ENCODE measurements around the gene GNG12.

Gene GNG12

DNA sequence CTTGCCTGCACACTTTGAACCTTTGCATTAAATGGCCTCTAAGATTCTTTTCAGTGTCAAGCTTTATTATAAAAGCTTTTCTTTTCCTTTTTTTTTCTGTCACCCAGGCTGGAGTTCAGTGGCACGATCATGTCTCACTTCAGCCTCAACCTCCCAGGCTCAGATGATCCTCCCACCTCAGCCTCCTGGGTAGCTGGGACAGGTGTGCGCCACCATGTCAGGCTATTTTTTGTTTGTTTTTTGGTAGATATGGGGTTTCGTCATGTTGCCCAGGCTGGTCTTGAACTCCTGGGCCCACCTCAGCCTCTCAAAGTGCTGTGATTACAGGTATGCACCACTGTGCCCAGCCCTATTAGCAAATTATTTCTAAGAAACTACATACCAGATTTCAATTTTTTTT is 95.4 kb downstream of the GNG12 start:
- H3K36me3 Mint-ChIP-seq (ENCODE audit: low read depth): no peaks in the 10 kb centered on the region
- H3K27ac Mint-ChIP-seq: no peak overlapping the region
- no peaks in the 10 kb centered on the region for H3K27me3 Mint-ChIP-seq (ENCODE audit: low read depth, poor library complexity)
- TF ChIP-seq, protein P1, sequence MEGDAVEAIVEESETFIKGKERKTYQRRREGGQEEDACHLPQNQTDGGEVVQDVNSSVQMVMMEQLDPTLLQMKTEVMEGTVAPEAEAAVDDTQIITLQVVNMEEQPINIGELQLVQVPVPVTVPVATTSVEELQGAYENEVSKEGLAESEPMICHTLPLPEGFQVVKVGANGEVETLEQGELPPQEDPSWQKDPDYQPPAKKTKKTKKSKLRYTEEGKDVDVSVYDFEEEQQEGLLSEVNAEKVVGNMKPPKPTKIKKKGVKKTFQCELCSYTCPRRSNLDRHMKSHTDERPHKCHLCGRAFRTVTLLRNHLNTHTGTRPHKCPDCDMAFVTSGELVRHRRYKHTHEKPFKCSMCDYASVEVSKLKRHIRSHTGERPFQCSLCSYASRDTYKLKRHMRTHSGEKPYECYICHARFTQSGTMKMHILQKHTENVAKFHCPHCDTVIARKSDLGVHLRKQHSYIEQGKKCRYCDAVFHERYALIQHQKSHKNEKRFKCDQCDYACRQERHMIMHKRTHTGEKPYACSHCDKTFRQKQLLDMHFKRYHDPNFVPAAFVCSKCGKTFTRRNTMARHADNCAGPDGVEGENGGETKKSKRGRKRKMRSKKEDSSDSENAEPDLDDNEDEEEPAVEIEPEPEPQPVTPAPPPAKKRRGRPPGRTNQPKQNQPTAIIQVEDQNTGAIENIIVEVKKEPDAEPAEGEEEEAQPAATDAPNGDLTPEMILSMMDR (IDR thresholded peaks at IDR 0.05): no peak
- H3K4me3 Mint-ChIP-seq: no peak overlapping the region
- peaks cover 37% of the 10 kb centered on the region for H3K4me1 Mint-ChIP-seq
- no peaks in the 10 kb centered on the region for H3K9me3 Mint-ChIP-seq
- no peak for DNase-seq

DNA sequence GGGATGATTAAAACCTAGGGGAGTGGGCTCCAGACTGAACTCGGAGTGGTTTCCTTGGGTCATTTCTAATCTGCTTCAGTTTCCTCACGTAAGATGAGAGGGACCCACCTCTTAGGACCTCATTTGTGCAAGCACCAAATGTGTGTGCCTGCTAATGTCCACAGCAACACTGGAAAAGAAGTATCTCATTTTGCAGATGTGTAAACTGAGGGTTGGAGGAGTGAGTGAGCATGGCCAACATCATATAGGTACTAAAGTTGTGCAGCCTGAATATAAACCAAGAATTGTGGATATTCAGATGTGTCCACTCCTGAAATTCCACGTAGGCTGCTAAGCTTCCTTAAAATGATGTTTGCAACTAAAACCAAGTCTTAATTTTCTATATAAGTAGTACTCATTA is 96.5 kb downstream of the GNG12 start:
- Mint-ChIP-seq H3K27me3 (ENCODE audit: low read depth, poor library complexity) (no peaks in the 10 kb centered on the region), H3K4me1 (peaks cover 37% of the 10 kb centered on the region), H3K36me3 (ENCODE audit: low read depth) (no peaks in the 10 kb centered on the region), H3K27ac (no peak overlapping the region), H3K4me3 (no peak overlapping the region), H3K9me3 (no peaks in the 10 kb centered on the region)
- DNase-seq: no peak
- TF ChIP-seq, protein P1 (IDR thresholded peaks at IDR 0.05): no peak

DNA sequence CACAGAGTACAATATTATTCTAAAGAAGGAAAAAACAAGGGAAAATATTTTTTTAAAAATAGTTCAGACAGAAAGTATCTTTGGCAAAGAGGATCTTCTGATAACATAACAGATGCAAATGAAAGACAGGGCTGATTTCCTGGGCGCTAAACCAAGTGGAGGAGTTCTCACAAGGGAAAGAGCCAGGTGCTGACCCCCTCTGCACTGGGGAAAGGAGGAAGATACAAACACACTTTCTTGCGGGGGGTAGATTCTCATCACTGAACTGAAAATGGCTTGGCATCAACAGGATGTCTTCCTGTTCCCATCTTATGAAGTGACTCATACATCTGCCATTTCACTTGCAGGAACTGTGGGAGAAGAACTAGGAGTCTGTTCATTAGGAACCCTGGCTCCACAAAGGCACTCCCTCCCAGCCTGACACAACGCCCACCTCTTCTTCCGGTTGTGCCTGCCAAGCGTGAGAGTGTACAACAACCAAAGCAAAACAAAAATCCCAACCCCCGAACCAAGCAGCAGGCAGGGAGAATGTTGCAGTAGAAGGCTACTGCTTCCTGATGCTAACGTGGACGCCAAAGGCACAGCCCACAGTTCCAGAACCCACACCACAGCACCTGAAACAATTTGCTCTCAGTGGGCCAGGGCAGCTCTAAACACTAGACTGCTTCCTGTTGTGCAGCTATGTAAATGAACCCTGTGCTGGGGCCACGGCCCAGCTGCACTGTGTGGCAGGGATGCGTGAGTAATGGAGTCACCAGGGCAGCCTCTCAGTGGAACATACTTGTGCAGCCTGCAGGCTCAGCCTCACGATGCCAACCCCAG is 97.2 kb downstream of the GNG12 start:
- no peaks in the 10 kb centered on the region for H3K9me3 Mint-ChIP-seq
- no peaks in the 10 kb centered on the region for H3K36me3 Mint-ChIP-seq (ENCODE audit: low read depth)
- H3K4me1 Mint-ChIP-seq: peaks cover 40% of the 10 kb centered on the region
- H3K27ac Mint-ChIP-seq: peak overlapping the region; percentile 95
- peak; percentile 9 for DNase-seq
- peak overlapping the region; percentile 50 for H3K4me3 Mint-ChIP-seq
- no peaks in the 10 kb centered on the region for H3K27me3 Mint-ChIP-seq (ENCODE audit: low read depth, poor library complexity)
- TF ChIP-seq, protein P1 (IDR thresholded peaks at IDR 0.05): no peak

DNA sequence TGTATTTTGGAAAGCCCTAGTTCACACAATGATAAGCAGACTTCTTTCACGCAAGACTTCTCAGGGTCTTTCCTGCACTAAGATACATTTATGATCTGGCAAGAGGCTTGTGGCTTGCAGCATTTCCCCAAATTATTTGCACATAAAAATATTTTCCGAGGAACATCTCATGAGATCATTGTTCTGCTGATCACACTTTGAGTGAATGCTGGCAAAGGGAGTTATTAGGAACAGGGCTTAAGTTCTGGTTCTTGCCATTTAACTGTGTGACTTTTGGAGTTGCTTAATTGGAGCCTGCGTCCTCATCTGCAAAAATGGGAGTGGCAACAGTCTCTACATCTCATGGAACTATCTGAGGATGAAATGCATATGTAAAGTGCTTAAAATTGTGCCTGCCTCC is 98.1 kb downstream of the GNG12 start:
- H3K36me3 Mint-ChIP-seq (ENCODE audit: low read depth): no peaks in the 10 kb centered on the region
- H3K9me3 Mint-ChIP-seq: no peaks in the 10 kb centered on the region
- H3K27me3 Mint-ChIP-seq (ENCODE audit: low read depth, poor library complexity): no peaks in the 10 kb centered on the region
- DNase-seq: no peak
- H3K4me3 Mint-ChIP-seq: no peak overlapping the region
- H3K27ac Mint-ChIP-seq: no peak overlapping the region
- TF ChIP-seq, protein P1 (IDR thresholded peaks at IDR 0.05): no peak
- H3K4me1 Mint-ChIP-seq: peaks cover 45% of the 10 kb centered on the region

DNA sequence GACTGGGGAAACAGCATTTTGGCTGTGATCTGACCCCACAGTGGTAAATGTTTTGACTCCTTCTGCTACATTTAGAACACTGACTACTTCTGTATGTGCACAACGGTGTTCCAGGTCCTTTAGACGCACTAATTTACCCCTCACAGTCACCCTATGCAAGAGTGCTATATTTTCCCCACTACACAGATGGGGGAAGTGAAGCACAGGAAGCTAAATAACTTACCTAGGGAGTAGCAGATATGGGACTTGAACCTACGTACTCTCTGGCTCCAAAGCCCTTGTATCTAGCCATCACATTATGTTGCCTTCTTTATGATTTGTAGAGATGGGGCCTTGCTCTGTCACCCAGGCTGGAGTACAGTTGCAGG is 99.0 kb downstream of the GNG12 start:
- H3K9me3 Mint-ChIP-seq: no peaks in the 10 kb centered on the region
- peaks cover 46% of the 10 kb centered on the region for H3K4me1 Mint-ChIP-seq
- no peak overlapping the region for H3K4me3 Mint-ChIP-seq
- TF ChIP-seq, protein P1 (IDR thresholded peaks at IDR 0.05): no peak
- DNase-seq: no peak
- no peak overlapping the region for H3K27ac Mint-ChIP-seq
- H3K27me3 Mint-ChIP-seq (ENCODE audit: low read depth, poor library complexity): peaks cover 3% of the 10 kb centered on the region
- H3K36me3 Mint-ChIP-seq (ENCODE audit: low read depth): no peaks in the 10 kb centered on the region

Data from nephron progenitor cell (in vitro differentiated cells).